Measurements from ENCODE around the gene USP17L5.
"Not testable (repeated sequence)": the region's sequence is repeated elsewhere in the genome, so short reads cannot be mapped to it uniquely, and the experiment has no call there.

The USP17L5 gene

GRCh38 chr4:9379881-9380280 is 40.7 kb downstream of the USP17L5 start:
- not testable (repeated sequence) for H3K27me3 ChIP-seq (ENCODE audit: control insufficient read depth in 2 of 2, insufficient read depth in 2 of 2, low read length in 2 of 2); H3K36me3 ChIP-seq (ENCODE audit: control insufficient read depth in 2 of 2, insufficient read depth in 2 of 2, low read length in 2 of 2); H3K9me3 ChIP-seq (ENCODE audit: control insufficient read depth in 2 of 2, low read length in 2 of 2); H3K4me1 ChIP-seq (ENCODE audit: control insufficient read depth in 2 of 2, insufficient read depth in 2 of 2, low read length in 2 of 2); H3K4me3 ChIP-seq (ENCODE audit: low read length in 2 of 2); H3K27ac ChIP-seq (ENCODE audit: low read depth in 2 of 2, low read length in 2 of 2); H3K9ac ChIP-seq (ENCODE audit: low read depth in 1 of 2, low read length in 2 of 2)

GRCh38 chr4:9381012-9381534 is 41.9 kb downstream of the USP17L5 start:
- H3K27me3 ChIP-seq (ENCODE audit: control insufficient read depth in 2 of 2, insufficient read depth in 2 of 2, low read length in 2 of 2); H3K27ac ChIP-seq (ENCODE audit: low read depth in 2 of 2, low read length in 2 of 2); H3K9me3 ChIP-seq (ENCODE audit: control insufficient read depth in 2 of 2, low read length in 2 of 2); H3K36me3 ChIP-seq (ENCODE audit: control insufficient read depth in 2 of 2, insufficient read depth in 2 of 2, low read length in 2 of 2); H3K4me1 ChIP-seq (ENCODE audit: control insufficient read depth in 2 of 2, insufficient read depth in 2 of 2, low read length in 2 of 2): not testable (repeated sequence)
- Histone ChIP-seq H3K9ac (ENCODE audit: low read depth in 1 of 2, low read length in 2 of 2) (peak overlapping the region in 1 of 2 donors; percentile 51), H3K4me3 (ENCODE audit: low read length in 2 of 2) (peak overlapping the region; percentile 46 to 60)

GRCh38 chr4:9384126-9384525 is 44.9 kb downstream of the USP17L5 start:
- H3K27ac ChIP-seq (ENCODE audit: low read depth in 2 of 2, low read length in 2 of 2), result no peak overlapping the region
- H3K9ac ChIP-seq (ENCODE audit: low read depth in 1 of 2, low read length in 2 of 2), result no peak overlapping the region
- no peaks in the 10 kb centered on the region for H3K27me3 ChIP-seq (ENCODE audit: control insufficient read depth in 2 of 2, insufficient read depth in 2 of 2, low read length in 2 of 2)
- no peaks in the 10 kb centered on the region for H3K36me3 ChIP-seq (ENCODE audit: control insufficient read depth in 2 of 2, insufficient read depth in 2 of 2, low read length in 2 of 2)
- H3K4me1 ChIP-seq (ENCODE audit: control insufficient read depth in 2 of 2, insufficient read depth in 2 of 2, low read length in 2 of 2), result no peaks in the 10 kb centered on the region
- H3K9me3 ChIP-seq (ENCODE audit: control insufficient read depth in 2 of 2, low read length in 2 of 2), result no peaks in the 10 kb centered on the region
- H3K4me3 ChIP-seq (ENCODE audit: low read length in 2 of 2), result no peak overlapping the region

DNA sequence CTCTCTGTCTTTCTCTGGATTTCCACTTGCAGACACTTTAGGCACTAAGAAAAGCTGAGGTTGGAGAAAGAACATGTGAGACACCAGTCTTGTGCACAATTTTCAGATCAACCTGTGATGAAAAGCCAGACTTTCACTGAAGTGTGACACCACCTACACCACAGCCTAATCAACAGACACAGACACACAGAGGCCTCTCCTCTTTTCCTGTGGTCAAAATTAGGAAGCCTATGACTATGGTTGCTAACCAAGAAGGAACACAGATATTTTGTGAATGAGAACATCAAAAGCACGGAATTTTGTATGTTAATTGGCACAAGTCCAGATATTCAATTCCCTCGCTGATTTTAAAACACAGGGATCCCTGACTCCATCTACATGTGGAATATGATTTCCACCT is 49.8 kb downstream of the USP17L5 start:
- H3K27ac ChIP-seq (ENCODE audit: low read depth in 2 of 2, low read length in 2 of 2); H3K36me3 ChIP-seq (ENCODE audit: control insufficient read depth in 2 of 2, insufficient read depth in 2 of 2, low read length in 2 of 2); H3K4me3 ChIP-seq (ENCODE audit: low read length in 2 of 2); H3K9ac ChIP-seq (ENCODE audit: low read depth in 1 of 2, low read length in 2 of 2); H3K9me3 ChIP-seq (ENCODE audit: control insufficient read depth in 2 of 2, low read length in 2 of 2); H3K4me1 ChIP-seq (ENCODE audit: control insufficient read depth in 2 of 2, insufficient read depth in 2 of 2, low read length in 2 of 2); H3K27me3 ChIP-seq (ENCODE audit: control insufficient read depth in 2 of 2, insufficient read depth in 2 of 2, low read length in 2 of 2): not testable (repeated sequence)

All from mucosa of rectum (tissue), 2 donors.